IMR-90 (cell line): ENCODE data around the gene FAF1. TPM values are rescaled to one million over a fixed set of nuclear protein-coding genes. Genes with fewer than 3 reads are reported as not detected.

Experiments
- ATAC-seq: fragments of 200-7000 bp; cut with Tn5 transposase; 2 replicates; pipeline ENCODE4 v1.9.1; 2020; ENCODE audit warnings: low read depth, mild to moderate bottlenecking, moderate library complexity
- BruUV-seq: library from RNA; stranded (reverse); fragments of 400-500 nt; replicated peaks from 2 replicates; lab custom pipeline; 2021; lab: Mats Ljungman, UMichigan
- CTCF ChIA-PET: fragments of 300-600 bp; formaldehyde crosslinking; extraction: SDS; loops from one replicate; lab custom pipeline; 2021; ENCODE audit warnings: antibody characterized with exemption; lab: Yijun Ruan, JAX
- POLR2A ChIA-PET: fragments of 300-600 bp; sonication (Branson Sonifier 250); formaldehyde crosslinking; loops from one replicate; lab custom pipeline; 2022; ENCODE audit warnings: antibody characterized with exemption; ENCODE audit not compliant: unreplicated experiment; lab: Charles Lee
- DNase-seq: peaks from one replicate; pipeline ENCODE4 v3.0.0; 2013
- H2AFZ ChIP-seq: replicated peaks from 2 replicates; pipeline ENCODE3; 2013; ENCODE audit warnings: low read length, mild to moderate bottlenecking; ENCODE audit not compliant: poor library complexity
- H2AK5ac ChIP-seq: 2 replicates; pipeline ENCODE4 v1.6.1; 2013; ENCODE audit warnings: low read depth, low read length, inconsistent platforms
- H2AK9ac ChIP-seq: replicated peaks from 2 replicates; pipeline ENCODE3; 2013; ENCODE audit warnings: mild to moderate bottlenecking, low read depth, low read length, moderate library complexity; ENCODE audit not compliant: poor library complexity
- H2BK120ac ChIP-seq: 2 replicates; pipeline ENCODE4 v1.6.1; 2013; ENCODE audit warnings: low read depth, low read length, inconsistent platforms
- H2BK15ac ChIP-seq: 3 replicates; pipeline ENCODE4 v1.6.1; 2013; ENCODE audit warnings: low read depth, low read length, inconsistent platforms
- H2BK20ac ChIP-seq: 2 replicates; pipeline ENCODE4 v1.6.1; 2013; ENCODE audit warnings: low read depth, mild to moderate bottlenecking, inconsistent platforms, low read length, moderate library complexity
- H2BK5ac ChIP-seq: 2 replicates; pipeline ENCODE4 v1.6.1; 2013; ENCODE audit warnings: mild to moderate bottlenecking, low read depth, low read length, inconsistent platforms; ENCODE audit not compliant: poor library complexity, severe bottlenecking
- H3K14ac ChIP-seq: replicated peaks from 2 replicates; pipeline ENCODE4 v1.6.1; 2013; ENCODE audit warnings: low read depth, low read length, inconsistent platforms
- H3K18ac ChIP-seq: 2 replicates; pipeline ENCODE4 v1.6.1; 2013; ENCODE audit warnings: low read depth, low read length, control low read depth
- H3K23ac ChIP-seq: 2 replicates; pipeline ENCODE4 v1.6.1; 2013; ENCODE audit warnings: low read depth, low read length, inconsistent platforms
- H3K27ac ChIP-seq: 2 replicates; pipeline ENCODE4 v1.5.1; 2013; ENCODE audit warnings: mild to moderate bottlenecking, control low read depth, low read length; ENCODE audit not compliant: insufficient read depth
- H3K27me3 ChIP-seq: 2 replicates; pipeline ENCODE4 v1.6.1; 2013; ENCODE audit warnings: low read length; ENCODE audit not compliant: control insufficient read depth, insufficient read depth
- H3K36me3 ChIP-seq: 2 replicates; pipeline ENCODE4 v1.6.1; 2013; ENCODE audit warnings: low read length, mixed read lengths; ENCODE audit not compliant: control insufficient read depth, insufficient read depth
- H3K4ac ChIP-seq: 2 replicates; pipeline ENCODE4 v1.6.1; 2013; ENCODE audit warnings: low read depth, low read length, inconsistent platforms
- H3K4me1 ChIP-seq: 2 replicates; pipeline ENCODE4 v1.6.1; 2013; ENCODE audit warnings: low read length, mixed read lengths; ENCODE audit not compliant: control insufficient read depth, insufficient read depth
- H3K4me2 ChIP-seq: 2 replicates; pipeline ENCODE4 v1.6.1; 2013; ENCODE audit warnings: low read depth, mild to moderate bottlenecking, control low read depth, low read length, moderate library complexity
- H3K4me3 ChIP-seq: 2 replicates; pipeline ENCODE4 v1.5.1; 2013; ENCODE audit warnings: low read depth, mild to moderate bottlenecking, control low read depth, low read length, moderate library complexity; ENCODE audit not compliant: insufficient read depth
- H3K56ac ChIP-seq: 2 replicates; pipeline ENCODE4 v1.6.1; 2013; ENCODE audit warnings: low read length, inconsistent platforms; ENCODE audit not compliant: insufficient read depth; ENCODE audit errors: extremely low read depth
- H3K79me1 ChIP-seq, 2 experiments: 2 replicates each; pipeline ENCODE4 v1.6.1; 2013; ENCODE audit warnings: low read length in 2 of 2, inconsistent platforms in 1 of 2, low read depth in 1 of 2
- H3K9ac ChIP-seq: 2 replicates; pipeline ENCODE4 v1.6.1; 2013; ENCODE audit warnings: low read depth, low read length, control low read depth
- H3K9me1 ChIP-seq: 2 replicates; pipeline ENCODE4 v1.6.1; 2013; ENCODE audit warnings: low read length, inconsistent platforms; ENCODE audit not compliant: insufficient read depth
- H3K9me3 ChIP-seq: 2 replicates; pipeline ENCODE4 v1.6.1; 2013; ENCODE audit warnings: low read length; ENCODE audit not compliant: control insufficient read depth, insufficient read depth
- H4K20me1 ChIP-seq: 2 replicates; pipeline ENCODE4 v1.6.1; 2013; ENCODE audit warnings: low read length, inconsistent platforms; ENCODE audit not compliant: insufficient read depth
- H4K5ac ChIP-seq: 2 replicates; pipeline ENCODE4 v1.6.1; 2013; ENCODE audit warnings: mild to moderate bottlenecking, low read depth, low read length, control low read depth
- H4K8ac ChIP-seq, 2 experiments: 2 replicates each; pipeline ENCODE4 v1.6.1; 2013; ENCODE audit warnings: low read depth in 2 of 2, low read length in 2 of 2, control low read depth in 1 of 2, inconsistent platforms in 1 of 2
- H4K91ac ChIP-seq: 2 replicates; pipeline ENCODE4 v1.6.1; 2013; ENCODE audit warnings: low read depth, low read length, inconsistent platforms; ENCODE audit not compliant: insufficient read depth
- BHLHE40 ChIP-seq: fragments of 150-350 bp; IDR thresholded peaks from 2 replicates; pipeline ENCODE4 v1.6.1; 2016; ENCODE audit warnings: mild to moderate bottlenecking, low read depth, low read length
- CTCF ChIP-seq: conservative IDR thresholded peaks from 2 replicates; pipeline ENCODE4 v1.5.1; 2012; ENCODE audit warnings: mild to moderate bottlenecking, low read depth, low read length, improper control_type of control experiment
- MAFK ChIP-seq: IDR thresholded peaks from 2 replicates; pipeline ENCODE4 v1.6.1; 2012; ENCODE audit warnings: low read depth, low read length, improper control_type of control experiment
- MXI1 ChIP-seq: IDR thresholded peaks from 2 replicates; pipeline ENCODE4 v1.6.1; 2012; ENCODE audit warnings: low read depth, mild to moderate bottlenecking, low read length, moderate library complexity, borderline replicate concordance
- POLR2A ChIP-seq: IDR thresholded peaks from 2 replicates; pipeline ENCODE4 v1.6.1; 2012; ENCODE audit warnings: mild to moderate bottlenecking, low read depth, low read length
- RAD21 ChIP-seq: IDR thresholded peaks from 2 replicates; pipeline ENCODE4 v1.6.1; 2012; ENCODE audit warnings: low read length, improper control_type of control experiment
- USF2 ChIP-seq: fragments of 150-350 bp; IDR thresholded peaks from 2 replicates; pipeline ENCODE4 v1.6.1; 2017; ENCODE audit warnings: mild to moderate bottlenecking, antibody characterized with exemption, low read length, low read depth
- WGBS, 2 experiments: methylation state at CpG; one replicate each; pipeline versions ENCODE4 v1.1.5 to v1.1.7; 2013; ENCODE audit warnings: missing lambda C conversion rate in 2 of 2; ENCODE audit not compliant: insufficient read length in 1 of 2; ENCODE audit errors: extremely low coverage in 2 of 2; 5-methylcytosine and 5-hydroxymethylcytosine counted together
- dilution Hi-C: fragments of 300-500 bp; cut with HindIII; formaldehyde crosslinking; loops from one replicate; pipeline ENCODE4 v1.14.3; 2018; ENCODE audit warnings: low sequenced_read_pairs; ENCODE audit not compliant: unreplicated experiment
- in situ Hi-C: fragments of 300-500 bp; cut with MboI; formaldehyde crosslinking; loops from 3 replicates; pipeline ENCODE4 v1.14.3; 2019; ENCODE audit warnings: low sequenced_read_pairs, inconsistent platforms, mixed read lengths
- intact Hi-C: fragments of 100-400 bp; cut with micrococcal nuclease; formaldehyde crosslinking; loops from 2 replicates; pipeline ENCODE4 v1.10.0; 2022
- polyA plus RNA-seq, 3 experiments: library from polyadenylated mRNA; depleted of rRNA; stranded (reverse); fragments of >200 nt; gene quantifications; 2 replicates each; pipeline ENCODE4 v1.2.3, GENCODE V29; 2012; ENCODE audit warnings: low replicate concordance in 1 of 3
- total RNA-seq: library from RNA; depleted of rRNA; stranded (reverse); fragments of >200 nt; gene quantifications from 2 replicates; pipeline ENCODE4 v1.2.3, GENCODE V29; 2012

Gene FAF1
- total and polyA plus RNA-seq, 2 of the 4 experiments (the other 2 are of a cell fraction): 18.8 to 72.9 TPM

- ChIA-PET CTCF (no interaction called here), POLR2A (no interaction called here)
- H2BK20ac ChIP-seq: no peak overlapping the region
- no TSS peak for BruUV-seq
- 0 out of 2 replicates have a peak, but pooled peaks cover 1% of the 10 kb centered on the region for H3K4me1 ChIP-seq
- H3K14ac ChIP-seq: no peak overlapping the region
- no peak overlapping the region for H2BK5ac ChIP-seq
- H2AFZ ChIP-seq: no peak overlapping the region
- no peak overlapping the region for H2AK9ac ChIP-seq
- H3K18ac ChIP-seq: no peak overlapping the region
- no CpG with 5 or more reads among the region's 3 CpGs for WGBS, 2 experiments
- no peaks in the 10 kb centered on the region; the same call in 1 of the 2 replicates for H3K36me3 ChIP-seq
- H4K20me1 ChIP-seq: no peaks in the 10 kb centered on the region
- H2BK15ac ChIP-seq: no peak overlapping the region
- no peak overlapping the region for H4K8ac ChIP-seq
- no peak overlapping the region for H4K5ac ChIP-seq
- H3K27me3 ChIP-seq: no peaks in the 10 kb centered on the region
- H3K9me1 ChIP-seq: no peaks in the 10 kb centered on the region
- H4K91ac ChIP-seq: no peak overlapping the region
- no peak overlapping the region for H3K23ac ChIP-seq
- TF ChIP-seq POLR2A: no peak
- no peak for TF ChIP-seq MXI1
- TF ChIP-seq RAD21: no peak
- no peak for TF ChIP-seq USF2
- no peak for TF ChIP-seq BHLHE40
- no peak for TF ChIP-seq CTCF
- TF ChIP-seq MAFK: no peak
- H3K4ac ChIP-seq: no peak overlapping the region
- H3K9me3 ChIP-seq: no peaks in the 10 kb centered on the region
- no peak overlapping the region for H2AK5ac ChIP-seq
- dilution Hi-C loops (no loop called here), in situ Hi-C loops (no loop called here), intact Hi-C loops (no loop called here)
- ATAC-seq (no peak), DNase-seq (no peak)
- no peaks in the 10 kb centered on the region for H3K79me1 ChIP-seq
- H3K9ac ChIP-seq: no peak overlapping the region
- H2BK120ac ChIP-seq: no peak overlapping the region
- H3K27ac ChIP-seq: no peak overlapping the region
- H3K4me3 ChIP-seq: no peak overlapping the region
- no peak overlapping the region for H3K4me2 ChIP-seq
- H3K56ac ChIP-seq: no peak overlapping the region
Measured at GRCh38 chr1:50739125-50739524, 220.9 kb downstream of the FAF1 start.
